ENCODE measurements around the gene USP30. TPM values are rescaled to one million over a fixed set of nuclear protein-coding genes. Genes with fewer than 3 reads are reported as not detected.

Gene USP30
- total RNA-seq, 2 donors from 2014 or later, result 10.4 to 21.0 TPM

DNA sequence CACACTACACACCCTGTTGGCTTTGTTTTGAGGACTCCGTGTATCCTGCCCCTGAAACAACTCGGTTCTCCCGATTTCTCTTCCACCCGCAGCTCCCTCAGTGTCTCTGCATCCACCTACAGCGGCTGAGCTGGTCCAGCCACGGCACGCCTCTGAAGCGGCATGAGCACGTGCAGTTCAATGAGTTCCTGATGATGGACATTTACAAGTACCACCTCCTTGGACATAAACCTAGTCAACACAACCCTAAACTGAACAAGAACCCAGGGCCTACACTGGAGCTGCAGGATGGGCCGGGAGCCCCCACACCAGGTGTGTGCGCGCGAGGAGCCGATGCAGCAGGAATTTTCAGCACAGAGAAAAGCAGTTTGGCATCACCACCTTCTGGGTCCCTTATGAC lies 30.4 kb downstream of the USP30 start:
- H3K9me3 Mint-ChIP-seq, result peaks cover 0 to 5% of the 10 kb centered on the region in 2 donors
- DNase-seq (ENCODE audit: low spot score in 2 of 2) (no peak), ATAC-seq (no peak)
- peaks cover 11 to 25% of the 10 kb centered on the region in 2 donors for H3K36me3 Mint-ChIP-seq
- no peak overlapping the region for H3K27ac Mint-ChIP-seq

DNA sequence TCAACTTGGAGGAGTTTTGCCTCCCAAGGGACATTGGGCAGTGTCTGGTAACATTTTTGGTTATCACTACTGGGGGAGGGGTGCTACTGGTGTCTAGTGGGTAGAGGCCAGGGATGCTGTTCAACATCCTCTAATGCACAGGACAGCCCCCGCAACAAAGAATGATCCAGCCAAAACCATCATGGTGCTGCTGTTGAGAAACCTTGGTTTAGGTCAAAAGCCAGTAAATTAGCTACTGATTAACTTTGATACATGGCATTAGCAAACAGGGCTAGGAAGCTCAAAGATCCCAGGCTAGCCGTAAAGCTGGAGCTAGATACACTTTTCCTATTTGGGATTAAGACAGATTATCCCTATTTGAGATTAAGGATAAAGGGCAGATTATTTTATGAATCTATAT lies 32.0 kb downstream of the USP30 start:
- H3K36me3 Mint-ChIP-seq, result peaks cover 5 to 17% of the 10 kb centered on the region in 2 donors
- no peak overlapping the region for H3K27ac Mint-ChIP-seq
- ATAC-seq (no peak), DNase-seq (ENCODE audit: low spot score in 2 of 2) (no peak)
- no peaks in the 10 kb centered on the region for H3K9me3 Mint-ChIP-seq

DNA sequence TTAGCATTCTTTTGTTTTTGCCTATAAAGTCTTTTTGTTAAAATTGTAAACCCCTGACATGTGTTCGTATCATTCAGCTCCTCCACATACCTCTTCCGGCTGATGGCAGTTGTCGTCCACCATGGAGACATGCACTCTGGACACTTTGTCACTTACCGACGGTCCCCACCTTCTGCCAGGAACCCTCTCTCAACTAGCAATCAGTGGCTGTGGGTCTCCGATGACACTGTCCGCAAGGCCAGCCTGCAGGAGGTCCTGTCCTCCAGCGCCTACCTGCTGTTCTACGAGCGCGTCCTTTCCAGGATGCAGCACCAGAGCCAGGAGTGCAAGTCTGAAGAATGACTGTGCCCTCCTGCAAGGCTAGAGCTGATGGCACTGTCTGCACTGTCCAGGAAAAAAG lies 33.2 kb downstream of the USP30 start:
- H3K36me3 Mint-ChIP-seq, result peaks cover 0 to 7% of the 10 kb centered on the region in 2 donors
- no peak overlapping the region for H3K27ac Mint-ChIP-seq
- H3K9me3 Mint-ChIP-seq, result no peaks in the 10 kb centered on the region

DNA sequence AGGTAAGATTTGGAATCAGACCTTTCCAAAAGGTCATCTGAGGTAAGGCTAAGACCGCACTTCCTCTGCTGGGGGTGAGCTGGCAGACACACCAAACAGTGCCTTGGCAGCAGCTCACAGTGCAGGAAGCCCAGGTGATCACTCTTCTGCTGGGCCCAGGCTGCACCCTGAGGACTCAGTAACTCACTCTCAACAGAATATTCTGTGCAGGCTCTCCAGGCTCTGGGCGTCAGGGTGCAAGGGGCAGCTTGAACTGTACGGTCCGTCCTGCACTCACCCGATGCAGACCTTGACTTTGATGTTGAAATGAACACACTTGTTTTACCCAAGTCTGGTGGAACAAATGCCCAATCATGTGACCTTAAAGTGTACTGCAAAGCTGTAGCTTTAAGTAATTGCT lies 34.9 kb downstream of the USP30 start:
- Mint-ChIP-seq H3K9me3 (no peaks in the 10 kb centered on the region), H3K27ac (no peak overlapping the region), H3K36me3 (peaks cover 7% of the 10 kb centered on the region in 2 donors)
- ATAC-seq, result peak in 1 of 2 donors; percentile 80
- no peak for DNase-seq (ENCODE audit: low spot score in 2 of 2)

More for the DNA sequence above, 33.2 kb downstream of the USP30 start:
- ATAC-seq (no peak), DNase-seq (ENCODE audit: low spot score in 2 of 2) (no peak)

DNA sequence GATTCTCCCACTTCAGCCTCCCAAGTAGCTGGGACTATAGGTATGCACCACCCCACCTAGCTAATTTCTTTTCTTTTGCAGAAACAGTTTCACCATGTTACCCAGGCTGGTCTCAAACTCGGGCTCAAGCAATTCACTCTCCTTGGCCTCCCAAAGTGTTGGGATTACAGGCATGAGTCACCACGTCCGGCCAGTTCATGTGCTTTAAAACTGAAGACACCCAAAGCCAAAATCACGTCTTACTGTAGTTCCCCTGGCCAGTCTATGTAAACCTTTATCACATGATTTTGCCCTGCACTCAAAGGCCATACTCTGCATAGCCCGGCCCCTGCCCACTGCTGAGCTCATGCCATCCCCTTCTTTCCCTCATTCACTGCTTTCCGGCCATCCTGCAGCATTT lies 36.4 kb downstream of the USP30 start:
- H3K36me3 Mint-ChIP-seq, result peaks cover 13 to 16% of the 10 kb centered on the region in 2 donors
- no peak for DNase-seq (ENCODE audit: low spot score in 2 of 2)
- peak overlapping the region in 1 of 2 donors; percentile 31 for H3K27ac Mint-ChIP-seq
- no peaks in the 10 kb centered on the region for H3K9me3 Mint-ChIP-seq
- ATAC-seq, result no peak

DNA sequence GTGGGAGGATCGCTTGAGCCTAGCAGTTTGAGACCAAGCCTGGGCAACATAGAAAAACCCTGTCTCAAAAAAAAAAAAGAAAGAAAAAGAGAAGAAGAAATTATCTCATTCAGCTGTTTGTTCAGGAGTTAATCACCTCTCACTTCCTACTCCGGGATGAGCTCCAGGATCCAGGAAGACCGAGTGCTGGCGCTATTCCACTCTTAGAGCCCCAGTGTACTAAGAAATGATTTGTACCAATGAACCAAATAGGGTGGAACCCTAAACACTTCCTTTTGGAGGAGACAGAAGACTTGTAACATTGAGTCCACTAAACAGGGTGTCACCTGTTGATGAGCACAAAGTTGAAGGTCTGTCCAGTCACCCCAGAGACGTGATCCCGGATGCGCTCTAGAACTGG lies 37.3 kb downstream of the USP30 start:
- H3K9me3 Mint-ChIP-seq, result no peaks in the 10 kb centered on the region
- peak overlapping the region in 1 of 2 donors; percentile 84 for H3K27ac Mint-ChIP-seq
- H3K36me3 Mint-ChIP-seq, result peaks cover 13 to 16% of the 10 kb centered on the region in 2 donors
- DNase-seq (ENCODE audit: low spot score in 2 of 2) (no peak), ATAC-seq (no peak)

DNA sequence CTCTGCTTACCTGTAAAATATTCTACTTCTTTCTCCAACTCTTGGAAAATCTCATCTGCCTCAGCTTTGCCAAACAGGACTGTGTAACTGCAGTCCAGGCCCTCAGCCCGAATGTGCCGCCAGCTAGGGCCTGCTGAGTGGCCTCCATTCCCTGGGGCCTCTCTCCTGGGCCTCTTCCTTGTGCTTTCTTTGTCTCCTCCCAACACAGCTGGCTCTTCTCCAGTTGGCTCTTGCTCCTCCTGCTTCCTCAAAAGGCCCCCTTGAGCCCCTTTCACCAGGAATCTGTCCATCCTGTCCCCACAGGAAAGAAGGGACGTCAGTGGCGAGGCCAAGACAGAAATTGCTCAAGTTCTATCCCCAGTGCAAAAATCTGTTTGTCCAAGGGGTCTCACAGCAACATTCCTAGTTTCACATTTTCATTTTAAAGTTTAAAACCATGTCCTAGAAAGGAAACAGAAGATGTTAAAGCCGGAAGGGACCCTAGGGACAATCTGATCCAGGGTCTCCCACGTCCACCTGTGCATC lies 40.2 kb downstream of the USP30 start:
- DNase-seq (ENCODE audit: low spot score in 2 of 2), result no peak
- peaks cover 13 to 16% of the 10 kb centered on the region in 2 donors for H3K36me3 Mint-ChIP-seq
- ATAC-seq, result no peak
- peak overlapping the region; percentile 93 for H3K27ac Mint-ChIP-seq
- no peaks in the 10 kb centered on the region for H3K9me3 Mint-ChIP-seq

DNA sequence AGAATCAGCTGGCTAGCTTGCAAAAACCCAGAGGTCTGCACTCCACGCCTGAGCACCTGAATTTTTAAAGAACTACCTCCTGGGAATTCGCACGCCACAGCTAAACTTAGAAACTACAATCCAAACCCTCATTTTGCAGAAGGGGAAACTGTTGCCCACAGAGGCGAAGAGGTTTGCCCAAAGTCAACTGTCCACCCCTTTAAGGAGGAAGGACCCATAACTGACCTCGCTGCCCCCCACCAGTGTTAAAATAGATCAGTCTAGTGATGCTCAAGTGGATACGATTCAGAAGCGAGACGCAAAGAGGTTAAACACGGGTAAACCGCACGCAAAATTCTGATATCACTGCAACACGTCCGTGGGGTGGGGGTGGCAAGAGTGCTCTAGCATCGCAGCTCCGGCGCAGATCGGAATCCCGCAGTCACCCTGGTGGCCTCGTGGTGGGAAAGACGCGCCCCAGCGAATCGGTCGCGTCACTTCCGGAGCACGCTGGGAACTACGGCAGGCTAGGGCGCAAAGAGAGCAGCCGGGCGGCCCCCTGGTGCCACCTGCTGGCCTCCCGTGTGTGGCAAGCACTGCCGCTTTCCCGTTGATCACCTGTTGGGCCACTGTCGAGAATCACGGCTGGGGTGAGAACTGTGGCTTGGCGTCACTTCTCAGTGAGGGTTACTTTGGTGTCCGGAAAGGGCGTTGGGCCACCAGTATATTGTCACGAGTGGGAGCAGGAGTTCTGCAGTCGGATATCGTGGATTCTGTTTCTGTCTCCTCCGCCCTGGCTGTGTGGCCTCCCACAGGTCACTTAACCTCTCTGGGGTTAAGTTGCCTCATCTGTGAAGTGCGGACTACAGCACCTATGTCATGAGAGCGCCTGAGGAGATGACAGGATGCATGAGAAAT lies 40.9 kb downstream of the USP30 start, which contains the start of gene ALKBH2:
TSS of gene ALKBH2 (minus strand) at position 451 of the 897 bp plus-strand sequence. CDS start 686 bp downstream, outside the sequence.
- peak; percentile 94 to 96 for DNase-seq (ENCODE audit: low spot score in 2 of 2)
- ATAC-seq, result peak; percentile 75 to 79
- H3K36me3 Mint-ChIP-seq, result peaks cover 15 to 18% of the 10 kb centered on the region in 2 donors
- H3K27ac Mint-ChIP-seq, result peak within 1 kb of the TSS; percentile 93
- H3K9me3 Mint-ChIP-seq, result no peaks in the 10 kb centered on the region

DNA sequence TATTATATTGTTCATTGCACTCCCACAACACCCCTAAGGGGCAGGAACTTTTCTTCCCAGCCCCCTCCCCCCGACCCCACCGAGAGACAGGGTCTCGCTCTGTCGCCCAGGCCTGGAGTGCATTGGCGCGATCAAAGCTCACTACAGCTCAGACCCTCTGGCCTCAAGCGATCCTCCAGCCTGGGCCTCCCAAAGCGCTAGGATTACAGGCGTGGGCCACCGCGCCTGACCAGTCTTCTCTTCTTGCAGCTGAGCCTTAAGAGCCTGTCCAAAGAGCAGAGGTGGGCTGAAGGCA lies 44.7 kb downstream of the USP30 start:
- peak overlapping the region in 1 of 2 donors; percentile 89 for H3K27ac Mint-ChIP-seq

DNA sequence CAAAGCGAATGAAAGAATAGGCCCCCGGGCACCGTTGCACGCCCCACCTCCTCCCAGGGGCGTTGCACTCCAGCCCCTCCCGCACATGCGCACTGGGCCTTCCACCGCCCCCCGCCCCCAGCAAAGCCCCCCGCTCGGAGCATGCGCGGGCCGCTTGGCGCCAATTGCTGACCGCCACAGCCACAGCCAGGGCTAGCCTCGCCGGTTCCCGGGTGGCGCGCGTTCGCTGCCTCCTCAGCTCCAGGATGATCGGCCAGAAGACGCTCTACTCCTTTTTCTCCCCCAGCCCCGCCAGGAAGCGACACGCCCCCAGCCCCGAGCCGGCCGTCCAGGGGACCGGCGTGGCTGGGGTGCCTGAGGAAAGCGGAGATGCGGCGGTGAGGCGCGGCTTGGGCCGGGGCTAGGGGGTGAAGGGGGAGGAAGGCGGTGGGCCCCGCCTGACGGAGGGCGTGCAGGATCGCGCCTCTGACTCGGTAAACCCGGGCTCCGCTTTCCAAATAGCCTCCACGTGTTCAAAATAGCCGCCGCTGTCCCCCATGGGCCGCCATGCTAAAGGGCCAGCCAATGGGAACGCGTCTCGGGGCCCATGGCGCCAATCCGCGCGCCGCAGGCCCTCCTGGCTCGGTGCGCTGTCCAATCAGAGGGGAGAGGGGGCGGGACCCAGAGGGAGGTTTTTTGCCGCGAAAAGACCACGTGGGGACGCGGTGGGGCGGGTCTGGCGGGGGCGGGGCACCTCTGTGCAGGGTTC lies 45.2 kb downstream of the USP30 start, which contains the start of gene UNG:
TSS of gene UNG (plus strand) at position 163 of the 748 bp plus-strand sequence. CDS start at position 246, 83 bp downstream.
- DNase-seq (ENCODE audit: low spot score in 2 of 2), result peak; percentile 95 to 96
- ATAC-seq, result peak; percentile 90 to 91
- no peaks in the 10 kb centered on the region for H3K9me3 Mint-ChIP-seq
- H3K36me3 Mint-ChIP-seq, result peaks cover 30 to 32% of the 10 kb centered on the region in 2 donors
- peak within 1 kb of the TSS; percentile 89 for H3K27ac Mint-ChIP-seq

More for the DNA sequence above, 44.7 kb downstream of the USP30 start:
- DNase-seq (ENCODE audit: low spot score in 2 of 2), result no peak
- H3K9me3 Mint-ChIP-seq, result no peaks in the 10 kb centered on the region
- H3K36me3 Mint-ChIP-seq, result peaks cover 36 to 37% of the 10 kb centered on the region in 2 donors
- ATAC-seq, result no peak

DNA sequence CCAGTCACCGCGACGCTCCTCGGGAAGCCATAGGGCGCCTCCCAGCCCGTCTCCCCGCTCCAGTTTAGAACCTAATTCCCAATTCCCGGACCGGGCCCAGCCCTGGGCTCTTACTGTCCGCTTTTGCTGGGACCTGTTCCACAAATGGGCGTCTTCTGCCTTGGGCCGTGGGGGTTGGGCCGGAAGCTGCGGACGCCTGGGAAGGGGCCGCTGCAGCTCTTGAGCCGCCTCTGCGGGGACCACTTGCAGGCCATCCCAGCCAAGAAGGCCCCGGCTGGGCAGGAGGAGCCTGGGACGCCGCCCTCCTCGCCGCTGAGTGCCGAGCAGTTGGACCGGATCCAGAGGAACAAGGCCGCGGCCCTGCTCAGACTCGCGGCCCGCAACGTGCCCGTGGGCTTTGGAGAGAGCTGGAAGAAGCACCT lies 45.8 kb downstream of the USP30 start:
- Mint-ChIP-seq H3K36me3 (peaks cover 26 to 28% of the 10 kb centered on the region in 2 donors), H3K27ac (peak overlapping the region; percentile 63 to 89)

DNA sequence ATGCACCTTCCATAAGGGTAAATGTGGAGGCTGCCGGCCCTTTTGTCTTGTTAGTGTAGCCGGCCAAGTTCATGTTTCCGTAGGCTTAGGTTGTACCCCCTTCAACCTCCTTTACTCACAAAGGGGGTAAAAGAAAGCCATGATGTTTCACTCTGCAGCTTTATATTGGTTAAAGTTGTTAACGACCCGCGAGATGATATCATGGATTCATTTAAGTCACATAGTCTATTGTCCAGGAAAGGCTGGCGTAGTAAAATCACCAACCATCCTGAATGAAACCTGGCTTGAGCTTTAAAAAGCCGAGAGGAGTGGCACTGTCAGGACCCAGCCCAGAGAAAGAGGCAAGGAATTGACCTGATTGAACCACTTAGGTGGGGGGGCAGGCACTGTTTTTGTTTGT lies 46.3 kb downstream of the USP30 start:
- H3K9me3 Mint-ChIP-seq, result no peaks in the 10 kb centered on the region
- peaks cover 25 to 28% of the 10 kb centered on the region in 2 donors for H3K36me3 Mint-ChIP-seq
- ATAC-seq (no peak), DNase-seq (ENCODE audit: low spot score in 2 of 2) (no peak)
- H3K27ac Mint-ChIP-seq, result peak overlapping the region; percentile 63 to 89

More for the DNA sequence above, 45.8 kb downstream of the USP30 start:
- no peaks in the 10 kb centered on the region for H3K9me3 Mint-ChIP-seq
- DNase-seq (ENCODE audit: low spot score in 2 of 2), result no peak
- peak; percentile 9 to 28 for ATAC-seq

DNA sequence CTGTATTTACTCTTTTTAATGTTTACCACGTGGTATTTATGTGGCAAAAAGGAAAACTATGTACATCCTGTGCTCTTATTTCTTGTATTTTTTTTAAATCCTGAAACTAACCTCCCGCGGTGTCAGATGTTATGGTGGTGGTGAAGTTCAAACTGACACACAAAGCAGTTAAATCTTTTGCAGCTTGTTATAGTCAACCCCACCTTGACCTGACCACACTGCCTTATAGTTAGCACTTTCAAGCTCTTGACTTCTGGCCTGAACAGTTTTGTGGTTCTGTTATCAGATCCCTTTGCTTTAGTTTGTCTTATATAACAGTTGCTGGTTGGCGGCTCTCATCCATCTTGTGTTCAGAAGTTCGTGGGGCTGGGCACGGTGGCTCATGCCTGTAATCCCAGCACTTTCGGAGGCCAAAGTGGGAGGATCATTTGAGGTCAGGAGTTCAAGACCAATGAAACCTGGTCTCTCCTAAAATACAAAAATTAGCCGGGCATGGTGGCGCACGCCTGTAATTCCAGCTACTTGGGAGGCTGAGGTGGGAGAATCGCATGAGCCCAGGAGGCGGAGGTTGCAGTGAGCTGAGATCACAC lies 47.1 kb downstream of the USP30 start:
- no peak for ATAC-seq
- H3K9me3 Mint-ChIP-seq, result no peaks in the 10 kb centered on the region
- DNase-seq (ENCODE audit: low spot score in 2 of 2), result no peak
- no peak overlapping the region for H3K27ac Mint-ChIP-seq
- peaks cover 25 to 28% of the 10 kb centered on the region in 2 donors for H3K36me3 Mint-ChIP-seq

DNA sequence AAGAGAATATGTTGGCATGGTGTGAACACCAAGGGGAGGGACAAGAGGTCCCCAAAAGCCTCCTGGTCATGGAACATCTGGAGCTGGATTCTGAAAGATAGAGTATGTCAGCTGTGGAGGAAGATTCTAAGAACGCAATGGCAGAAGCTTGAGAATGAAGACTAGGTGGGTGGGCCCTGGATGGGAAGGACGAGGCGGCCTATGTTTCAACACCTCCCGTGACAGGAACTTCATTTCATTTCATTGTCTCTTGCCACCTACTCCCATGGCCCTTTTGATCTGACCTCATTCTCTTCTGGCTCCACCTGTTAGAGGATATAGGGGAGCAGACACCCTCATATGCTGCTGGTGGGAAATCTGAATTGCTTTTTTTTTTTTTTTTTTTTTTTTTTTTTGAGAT lies 48.4 kb downstream of the USP30 start:
- peaks cover 25 to 28% of the 10 kb centered on the region in 2 donors for H3K36me3 Mint-ChIP-seq
- no peak overlapping the region for H3K27ac Mint-ChIP-seq
- no peak for DNase-seq (ENCODE audit: low spot score in 2 of 2)
- no peak for ATAC-seq
- no peaks in the 10 kb centered on the region for H3K9me3 Mint-ChIP-seq

DNA sequence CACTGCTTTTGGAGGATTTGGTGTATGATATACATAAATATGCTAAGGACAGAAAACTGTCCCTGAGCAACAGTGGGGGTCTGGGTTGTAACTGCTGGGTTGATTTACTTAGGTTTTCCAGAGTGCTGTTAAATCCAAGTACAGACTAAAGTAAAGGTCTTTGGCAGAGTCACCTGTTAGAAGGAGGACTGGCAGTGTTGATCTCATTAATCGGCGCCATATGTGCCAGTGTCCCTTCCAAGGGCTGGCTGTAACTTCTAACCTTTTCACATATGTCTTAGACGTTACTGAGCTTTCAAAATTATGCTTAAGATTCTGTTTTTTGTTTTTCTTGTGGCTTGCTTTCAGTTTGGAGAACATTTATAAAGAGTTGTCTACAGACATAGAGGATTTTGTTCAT lies 50.1 kb downstream of the USP30 start:
- DNase-seq (ENCODE audit: low spot score in 2 of 2) (no peak), ATAC-seq (no peak)
- Mint-ChIP-seq H3K36me3 (peaks cover 25 to 28% of the 10 kb centered on the region in 2 donors), H3K27ac (no peak overlapping the region), H3K9me3 (no peaks in the 10 kb centered on the region)

DNA sequence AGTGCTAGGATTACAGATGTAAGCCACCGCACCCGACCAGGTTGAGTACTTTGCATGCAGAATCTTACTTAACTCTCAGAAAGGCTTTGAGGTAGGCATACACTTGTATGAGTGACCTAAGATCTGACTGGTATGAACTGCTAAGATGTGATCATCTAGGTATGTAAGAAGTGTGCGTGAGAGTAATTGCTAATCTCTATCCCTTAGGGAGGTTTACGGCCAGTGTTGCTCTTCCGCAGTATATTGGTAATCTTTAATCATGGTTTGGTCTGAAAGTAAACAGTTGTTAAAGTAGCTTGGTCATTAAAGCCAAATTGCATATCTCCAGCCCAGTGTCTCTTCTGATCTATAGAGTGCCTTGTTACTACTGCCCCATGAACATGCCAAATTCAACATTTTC lies 52.8 kb downstream of the USP30 start:
- H3K27ac Mint-ChIP-seq, result peak overlapping the region in 1 of 2 donors; percentile 30
- peaks cover 6 to 12% of the 10 kb centered on the region in 2 donors for H3K36me3 Mint-ChIP-seq
- no peak for ATAC-seq
- DNase-seq (ENCODE audit: low spot score in 2 of 2), result no peak
- H3K9me3 Mint-ChIP-seq, result no peaks in the 10 kb centered on the region

Measured in activated naive CD4-positive, alpha-beta T cell treated with anti-CD3 and anti-CD28 coated beads, Interleukin-2, amount 50 U/mL, for 72 hours (primary cell).